Epithelial cell of proximal tubule (primary cell): Measurements from ENCODE around the gene SPPL2B. TPM values are rescaled to one million over a fixed set of nuclear protein-coding genes. Genes with fewer than 3 reads are reported as not detected.

ENCODE experiments used
- DNase-seq: peaks from one replicate; pipeline ENCODE4 v3.0.0-alpha.2; 2011; ENCODE audit warnings: low read depth
- H3K4me3 ChIP-seq: 2 replicates; pipeline ENCODE4 v1.5.1; 2011; ENCODE audit warnings: low read depth, mild to moderate bottlenecking, low read length
- total RNA-seq: library from RNA; depleted of rRNA; stranded (reverse); fragments of >200 nt; gene quantifications from 2 replicates; pipeline ENCODE4 v1.2.3, GENCODE V29; 2015
- TF ChIP-seq, protein P1 (sequence below): conservative IDR thresholded peaks from 2 replicates; pipeline ENCODE4 v1.5.1; 2012; ENCODE audit warnings: low read depth, mild to moderate bottlenecking, low read length

SPPL2B gene
- total RNA-seq, 1 donor from 2014 or later, result 30.6 TPM

DNA sequence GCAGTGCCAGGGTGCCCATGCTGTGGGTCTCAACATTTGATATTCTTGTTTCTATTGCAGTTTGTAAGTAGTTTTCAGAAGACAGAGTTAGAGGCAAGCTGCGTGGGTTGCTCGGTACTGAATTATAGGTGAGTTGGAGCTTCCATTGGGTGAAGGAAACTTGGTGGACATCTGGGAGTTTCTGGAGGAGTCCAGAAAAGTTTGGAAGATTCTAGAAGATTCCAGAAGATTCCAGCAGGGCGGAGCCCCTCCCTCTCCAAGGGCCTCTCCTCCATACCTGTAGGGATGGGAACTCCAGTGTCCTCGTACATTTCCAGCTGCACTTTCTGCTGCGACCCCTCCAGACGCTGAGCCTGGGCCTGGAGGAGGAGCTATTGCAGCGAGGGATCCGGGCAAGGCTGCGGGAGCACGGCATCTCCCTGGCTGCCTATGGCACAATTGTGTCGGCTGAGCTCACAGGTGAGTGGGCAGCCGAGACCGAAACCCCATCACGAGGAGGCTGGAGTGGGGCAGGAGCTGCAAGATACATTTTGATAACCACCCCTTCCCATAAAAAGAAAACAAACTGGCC lies 70.3 kb downstream of the SPPL2B start:
- DNase-seq, result no peak
- H3K4me3 ChIP-seq, result no peak overlapping the region
- TF ChIP-seq, protein P1, sequence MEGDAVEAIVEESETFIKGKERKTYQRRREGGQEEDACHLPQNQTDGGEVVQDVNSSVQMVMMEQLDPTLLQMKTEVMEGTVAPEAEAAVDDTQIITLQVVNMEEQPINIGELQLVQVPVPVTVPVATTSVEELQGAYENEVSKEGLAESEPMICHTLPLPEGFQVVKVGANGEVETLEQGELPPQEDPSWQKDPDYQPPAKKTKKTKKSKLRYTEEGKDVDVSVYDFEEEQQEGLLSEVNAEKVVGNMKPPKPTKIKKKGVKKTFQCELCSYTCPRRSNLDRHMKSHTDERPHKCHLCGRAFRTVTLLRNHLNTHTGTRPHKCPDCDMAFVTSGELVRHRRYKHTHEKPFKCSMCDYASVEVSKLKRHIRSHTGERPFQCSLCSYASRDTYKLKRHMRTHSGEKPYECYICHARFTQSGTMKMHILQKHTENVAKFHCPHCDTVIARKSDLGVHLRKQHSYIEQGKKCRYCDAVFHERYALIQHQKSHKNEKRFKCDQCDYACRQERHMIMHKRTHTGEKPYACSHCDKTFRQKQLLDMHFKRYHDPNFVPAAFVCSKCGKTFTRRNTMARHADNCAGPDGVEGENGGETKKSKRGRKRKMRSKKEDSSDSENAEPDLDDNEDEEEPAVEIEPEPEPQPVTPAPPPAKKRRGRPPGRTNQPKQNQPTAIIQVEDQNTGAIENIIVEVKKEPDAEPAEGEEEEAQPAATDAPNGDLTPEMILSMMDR, result no peak

DNA sequence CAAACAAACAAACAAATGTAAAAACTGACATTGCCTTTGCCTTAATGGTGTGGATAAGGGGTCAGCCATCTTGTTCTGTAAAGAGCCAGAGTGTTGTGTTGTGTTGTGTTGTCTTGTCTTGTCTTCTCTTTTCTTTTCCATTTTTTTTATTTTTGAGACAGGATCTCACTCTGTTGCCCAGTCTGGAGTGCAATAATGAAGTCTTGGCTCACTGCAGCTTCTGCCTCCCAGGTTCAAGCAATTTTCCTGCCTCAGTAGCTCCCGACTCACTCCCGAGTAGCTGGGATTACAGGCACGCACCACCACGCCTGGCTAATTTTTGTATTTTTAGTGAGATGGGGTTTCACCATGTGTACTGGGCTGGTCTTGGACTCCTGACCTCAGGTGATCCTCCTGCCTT lies 71.1 kb downstream of the SPPL2B start:
- TF ChIP-seq, protein P1, result no peak
- DNase-seq, result no peak
- no peak overlapping the region for H3K4me3 ChIP-seq

Other genes with a start within 250 kb of the SPPL2B start
- 29.9 and 36.0 TPM in 2 replicates for gene MOB3A, start 232.4 kb upstream of the SPPL2B start, total RNA-seq
- gene IZUMO4, start 231.8 kb upstream of the SPPL2B start, total RNA-seq, result 1.0 and 5.2 TPM in 2 replicates
- 101 and 141 TPM in 2 replicates for gene AP3D1, start 177.1 kb upstream of the SPPL2B start, total RNA-seq
- gene DOT1L, start 164.8 kb upstream of the SPPL2B start, total RNA-seq, result 13.8 and 36.6 TPM in 2 replicates
- gene PLEKHJ1, start 92.4 kb upstream of the SPPL2B start, total RNA-seq, result 167 and 208 TPM in 2 replicates
- 51.7 and 61.2 TPM in 2 replicates for gene SF3A2, start 91.9 kb upstream of the SPPL2B start, total RNA-seq
- 0.52 and 1.7 TPM in 2 replicates for gene AMH, start 79.4 kb upstream of the SPPL2B start, total RNA-seq
- gene JSRP1, start 72.3 kb upstream of the SPPL2B start, total RNA-seq, result 3.5 and 4.1 TPM in 2 replicates
- not detected in 2 replicates for gene PEAK3, start 46.5 kb upstream of the SPPL2B start, total RNA-seq
- gene LINGO3, start 20.5 kb upstream of the SPPL2B start, total RNA-seq, result not detected in 2 replicates
- 352 and 409 TPM in 2 replicates for gene LSM7, start 98 bp upstream of the SPPL2B start, total RNA-seq
- gene TMPRSS9, start 31.6 kb downstream of the SPPL2B start, total RNA-seq, result not detected in 2 replicates
- gene TIMM13, start 98.9 kb downstream of the SPPL2B start, total RNA-seq, result 100 and 118 TPM in 2 replicates
- gene LMNB2, start 128.3 kb downstream of the SPPL2B start, total RNA-seq, result 136 and 246 TPM in 2 replicates
- 29.2 and 35.7 TPM in 2 replicates for gene GADD45B, start 147.4 kb downstream of the SPPL2B start, total RNA-seq